Measurements from ENCODE around the gene TBL1X. TPM values are rescaled to one million over a fixed set of nuclear protein-coding genes. Genes with fewer than 3 reads are reported as not detected.
"Not testable (repeated sequence)": the region's sequence is repeated elsewhere in the genome, so short reads cannot be mapped to it uniquely, and the experiment has no call there.

The TBL1X gene
- total RNA-seq, 1 donor from 2014 or later: 6.5 TPM

DNA sequence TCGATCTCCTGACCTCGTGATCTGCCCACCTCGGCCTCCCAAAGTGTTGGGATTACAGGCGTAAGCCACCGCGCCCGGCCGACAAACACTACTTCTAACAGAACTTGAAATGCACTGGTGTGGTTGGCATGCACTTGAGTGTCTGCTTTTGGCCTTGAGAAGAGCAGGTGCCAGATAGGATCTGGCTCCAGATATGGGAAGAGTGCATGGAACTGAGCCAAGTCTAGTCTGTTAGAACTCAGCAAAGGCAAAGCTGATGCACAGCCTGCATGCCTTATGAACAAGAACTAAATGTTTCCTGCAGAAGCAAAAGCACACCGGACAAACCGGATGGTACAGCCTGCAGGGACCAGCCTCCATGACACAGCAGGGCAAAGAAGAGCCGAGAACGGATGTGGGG is 35.1 kb upstream of the TBL1X start:
- Mint-ChIP-seq H3K27ac (ENCODE audit: unreplicated experiment) (no peak overlapping the region), H3K4me1 (ENCODE audit: low read depth, unreplicated experiment) (no peaks in the 10 kb centered on the region), H3K4me3 (ENCODE audit: unreplicated experiment) (no peak overlapping the region), H3K27me3 (ENCODE audit: unreplicated experiment) (no peaks in the 10 kb centered on the region), H3K36me3 (ENCODE audit: unreplicated experiment) (no peaks in the 10 kb centered on the region), H3K9me3 (ENCODE audit: unreplicated experiment) (peaks cover 4% of the 10 kb centered on the region)
- no peak for DNase-seq
- TF ChIP-seq, protein P1, sequence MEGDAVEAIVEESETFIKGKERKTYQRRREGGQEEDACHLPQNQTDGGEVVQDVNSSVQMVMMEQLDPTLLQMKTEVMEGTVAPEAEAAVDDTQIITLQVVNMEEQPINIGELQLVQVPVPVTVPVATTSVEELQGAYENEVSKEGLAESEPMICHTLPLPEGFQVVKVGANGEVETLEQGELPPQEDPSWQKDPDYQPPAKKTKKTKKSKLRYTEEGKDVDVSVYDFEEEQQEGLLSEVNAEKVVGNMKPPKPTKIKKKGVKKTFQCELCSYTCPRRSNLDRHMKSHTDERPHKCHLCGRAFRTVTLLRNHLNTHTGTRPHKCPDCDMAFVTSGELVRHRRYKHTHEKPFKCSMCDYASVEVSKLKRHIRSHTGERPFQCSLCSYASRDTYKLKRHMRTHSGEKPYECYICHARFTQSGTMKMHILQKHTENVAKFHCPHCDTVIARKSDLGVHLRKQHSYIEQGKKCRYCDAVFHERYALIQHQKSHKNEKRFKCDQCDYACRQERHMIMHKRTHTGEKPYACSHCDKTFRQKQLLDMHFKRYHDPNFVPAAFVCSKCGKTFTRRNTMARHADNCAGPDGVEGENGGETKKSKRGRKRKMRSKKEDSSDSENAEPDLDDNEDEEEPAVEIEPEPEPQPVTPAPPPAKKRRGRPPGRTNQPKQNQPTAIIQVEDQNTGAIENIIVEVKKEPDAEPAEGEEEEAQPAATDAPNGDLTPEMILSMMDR (IDR thresholded peaks at IDR 0.05; ENCODE audit: partially characterized antibody, unreplicated experiment): no peak

DNA sequence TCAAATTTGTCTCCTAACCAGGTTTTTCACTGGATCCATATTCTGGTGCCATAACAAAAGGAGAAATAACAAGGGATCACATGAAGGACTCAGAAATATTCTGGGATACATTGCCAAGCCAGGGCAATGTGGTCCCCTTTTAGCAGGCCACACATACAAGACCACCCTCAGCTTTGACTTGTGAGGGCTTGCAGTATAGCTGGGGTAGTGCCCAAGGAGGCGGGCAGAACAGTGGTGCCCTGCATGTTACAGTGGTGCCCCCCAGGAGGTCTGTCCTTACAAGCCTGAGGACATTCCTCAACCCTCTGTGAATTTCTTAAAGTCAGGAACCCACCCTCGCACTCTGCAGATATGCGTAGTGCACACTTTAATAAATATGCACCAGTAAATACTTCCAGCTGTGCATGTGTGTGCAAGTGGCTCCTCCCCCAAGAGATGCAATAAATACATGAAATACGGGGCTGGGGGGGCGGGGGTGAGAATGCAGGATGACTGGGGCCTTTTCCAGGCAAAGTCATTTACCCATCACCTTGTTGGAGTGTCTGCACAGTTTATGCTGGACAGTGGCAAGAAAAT is 34.4 kb upstream of the TBL1X start:
- H3K4me3 Mint-ChIP-seq (ENCODE audit: unreplicated experiment): no peak overlapping the region
- no peak overlapping the region for H3K27ac Mint-ChIP-seq (ENCODE audit: unreplicated experiment)
- H3K4me1 Mint-ChIP-seq (ENCODE audit: low read depth, unreplicated experiment): no peaks in the 10 kb centered on the region
- TF ChIP-seq, protein P1 (IDR thresholded peaks at IDR 0.05; ENCODE audit: partially characterized antibody, unreplicated experiment): no peak
- H3K36me3 Mint-ChIP-seq (ENCODE audit: unreplicated experiment): no peaks in the 10 kb centered on the region
- H3K9me3 Mint-ChIP-seq (ENCODE audit: unreplicated experiment): peaks cover 4% of the 10 kb centered on the region
- H3K27me3 Mint-ChIP-seq (ENCODE audit: unreplicated experiment): no peaks in the 10 kb centered on the region
- DNase-seq: no peak

DNA sequence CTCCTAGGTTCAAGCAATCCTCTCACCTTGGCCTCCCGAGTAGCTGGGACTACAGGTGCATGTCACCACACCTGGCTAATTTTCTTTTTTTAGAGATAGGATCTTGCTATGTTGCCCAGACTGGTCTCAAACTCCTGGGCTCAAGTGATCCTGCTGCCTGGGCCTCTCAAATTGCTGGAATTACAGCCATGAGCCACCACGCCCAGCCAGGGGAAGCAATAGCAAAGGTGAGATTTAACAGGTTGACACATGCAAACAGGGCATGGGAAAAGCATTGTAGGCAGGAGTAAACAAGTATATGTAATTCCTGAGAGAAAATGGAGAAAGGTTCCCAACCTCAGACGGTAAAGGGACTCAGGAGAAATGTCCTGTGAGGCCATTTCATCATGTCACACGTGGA is 33.6 kb upstream of the TBL1X start:
- no peak for DNase-seq
- no peaks in the 10 kb centered on the region for H3K27me3 Mint-ChIP-seq (ENCODE audit: unreplicated experiment)
- H3K4me3 Mint-ChIP-seq (ENCODE audit: unreplicated experiment): no peak overlapping the region
- H3K4me1 Mint-ChIP-seq (ENCODE audit: low read depth, unreplicated experiment): no peaks in the 10 kb centered on the region
- no peak overlapping the region for H3K27ac Mint-ChIP-seq (ENCODE audit: unreplicated experiment)
- H3K36me3 Mint-ChIP-seq (ENCODE audit: unreplicated experiment): no peaks in the 10 kb centered on the region
- H3K9me3 Mint-ChIP-seq (ENCODE audit: unreplicated experiment): peaks cover 4% of the 10 kb centered on the region
- TF ChIP-seq, protein P1 (IDR thresholded peaks at IDR 0.05; ENCODE audit: partially characterized antibody, unreplicated experiment): no peak

DNA sequence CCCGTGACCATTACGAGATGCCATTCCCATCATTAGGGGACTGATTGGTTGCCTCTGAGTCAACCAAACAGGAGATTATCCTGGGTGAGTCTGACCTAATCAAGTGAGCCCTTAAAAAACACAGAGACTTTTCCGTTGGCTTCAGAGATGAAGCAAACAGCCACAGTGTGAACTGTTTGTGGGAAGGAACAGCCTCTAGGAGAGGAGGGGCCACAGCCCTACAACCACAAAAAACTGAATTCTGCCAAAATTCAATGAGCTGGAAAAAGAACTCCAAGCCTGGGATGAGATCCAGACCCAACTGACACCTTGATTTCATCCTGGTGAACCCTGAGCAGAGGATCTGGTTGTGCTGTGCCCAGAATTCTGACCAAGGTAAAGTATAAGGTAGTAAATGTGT is 31.3 kb upstream of the TBL1X start:
- TF ChIP-seq, protein P1 (IDR thresholded peaks at IDR 0.05; ENCODE audit: partially characterized antibody, unreplicated experiment): no peak
- Mint-ChIP-seq H3K4me3 (ENCODE audit: unreplicated experiment) (no peak overlapping the region), H3K9me3 (ENCODE audit: unreplicated experiment) (peaks cover 4% of the 10 kb centered on the region), H3K36me3 (ENCODE audit: unreplicated experiment) (no peaks in the 10 kb centered on the region), H3K27me3 (ENCODE audit: unreplicated experiment) (no peaks in the 10 kb centered on the region), H3K4me1 (ENCODE audit: low read depth, unreplicated experiment) (no peaks in the 10 kb centered on the region), H3K27ac (ENCODE audit: unreplicated experiment) (no peak overlapping the region)
- no peak for DNase-seq

DNA sequence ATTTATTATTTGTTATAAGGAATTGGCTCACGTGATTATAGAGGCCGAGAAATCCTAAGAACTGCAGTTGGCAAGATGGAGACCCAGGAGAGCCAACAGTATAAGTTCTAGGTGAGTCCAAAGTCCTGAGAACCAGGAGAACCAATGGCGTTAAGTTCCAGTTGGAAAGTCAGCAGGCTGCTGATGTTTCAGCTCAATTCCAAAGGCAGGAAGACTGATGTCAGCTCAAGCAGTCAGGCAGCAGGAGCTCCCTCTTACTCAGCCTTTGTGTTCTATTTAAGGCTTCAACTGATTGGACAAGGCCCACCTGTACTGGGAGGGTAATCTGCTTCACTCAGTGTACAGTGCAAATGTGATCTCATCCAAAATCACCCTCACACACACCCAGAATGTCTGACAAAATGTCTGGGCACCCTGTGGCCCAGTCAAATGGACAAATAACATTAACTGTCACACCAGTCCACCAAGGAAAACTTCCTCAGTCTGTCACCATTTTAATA is 30.8 kb upstream of the TBL1X start:
- TF ChIP-seq, protein P1 (IDR thresholded peaks at IDR 0.05; ENCODE audit: partially characterized antibody, unreplicated experiment): no peak
- H3K27ac Mint-ChIP-seq (ENCODE audit: unreplicated experiment): no peak overlapping the region
- H3K36me3 Mint-ChIP-seq (ENCODE audit: unreplicated experiment): no peaks in the 10 kb centered on the region
- peaks cover 4% of the 10 kb centered on the region for H3K9me3 Mint-ChIP-seq (ENCODE audit: unreplicated experiment)
- no peak overlapping the region for H3K4me3 Mint-ChIP-seq (ENCODE audit: unreplicated experiment)
- no peaks in the 10 kb centered on the region for H3K4me1 Mint-ChIP-seq (ENCODE audit: low read depth, unreplicated experiment)
- H3K27me3 Mint-ChIP-seq (ENCODE audit: unreplicated experiment): no peaks in the 10 kb centered on the region
- DNase-seq: no peak

DNA sequence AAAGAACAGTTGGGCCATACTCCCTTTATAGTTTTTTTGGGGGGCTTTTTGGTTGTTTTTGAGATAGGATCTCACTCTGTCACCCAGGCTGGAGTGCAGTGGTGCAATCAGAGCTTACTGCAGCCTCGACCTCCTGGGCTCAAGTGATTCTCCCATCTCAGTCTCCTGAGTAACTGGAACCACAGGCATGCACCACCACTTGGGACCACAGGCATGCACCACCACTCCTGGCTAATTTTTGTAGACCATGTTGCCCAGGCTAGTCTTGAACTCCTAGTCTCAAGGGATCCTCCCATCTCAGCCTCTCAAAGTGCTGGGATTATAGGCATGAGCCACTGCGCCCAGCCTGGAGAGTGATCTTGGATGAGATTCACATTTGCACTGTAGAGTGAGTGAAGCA is 29.8 kb upstream of the TBL1X start:
- H3K27ac Mint-ChIP-seq (ENCODE audit: unreplicated experiment); H3K27me3 Mint-ChIP-seq (ENCODE audit: unreplicated experiment); DNase-seq; H3K9me3 Mint-ChIP-seq (ENCODE audit: unreplicated experiment); H3K4me1 Mint-ChIP-seq (ENCODE audit: low read depth, unreplicated experiment); H3K36me3 Mint-ChIP-seq (ENCODE audit: unreplicated experiment); H3K4me3 Mint-ChIP-seq (ENCODE audit: unreplicated experiment): not testable (repeated sequence)
